HEK293 (cell line): ENCODE data around the gene PKNOX2.
"Not testable (repeated sequence)": the region's sequence is repeated elsewhere in the genome, so short reads cannot be mapped to it uniquely, and the experiment has no call there.

Experiments
- CTCF ChIA-PET: fragments of 350-600 bp; formaldehyde crosslinking; extraction: SDS; loops from one replicate; lab custom pipeline; 2021; ENCODE audit warnings: antibody characterized with exemption; lab: Yijun Ruan, JAX
- POLR2A ChIA-PET: fragments of 300-600 bp; formaldehyde crosslinking; extraction: SDS; loops from one replicate; lab custom pipeline; 2020; ENCODE audit warnings: antibody characterized with exemption, inconsistent platforms; lab: Yijun Ruan, JAX
- H3K27ac ChIP-seq: fragments of 200-500 bp; sonication (Bioruptor generic); 2 replicates; pipeline ENCODE4 v1.5.1; 2014; ENCODE audit warnings: low read depth, low read length, control low read depth, inconsistent platforms; ENCODE audit errors: extremely low read depth
- H3K36me3 ChIP-seq, 2 experiments: fragments of 200-500 bp in 1 of 2; sonication (Bioruptor generic) in 1 of 2; 1 replicate in 1 of 2; 2 replicates in 1 of 2; pipeline ENCODE4 v1.5.1; 2014 to 2017; ENCODE audit warnings: inconsistent platforms in 2 of 2, low read length in 2 of 2; ENCODE audit not compliant: control insufficient read depth in 2 of 2, insufficient read depth in 1 of 2
- H3K4me1 ChIP-seq: fragments of 200-500 bp; sonication (Bioruptor generic); 2 replicates; pipeline ENCODE4 v1.5.1; 2014; ENCODE audit warnings: mild to moderate bottlenecking, low read length, inconsistent platforms; ENCODE audit not compliant: control insufficient read depth, insufficient read depth
- H3K4me3 ChIP-seq: 2 replicates; pipeline ENCODE4 v1.5.1; 2011; ENCODE audit warnings: low read depth, mild to moderate bottlenecking, control low read depth, low read length, moderate library complexity
- H3K9me3 ChIP-seq: fragments of 200-500 bp; sonication (Bioruptor generic); 2 replicates; pipeline ENCODE4 v1.5.1; 2014; ENCODE audit warnings: low read depth, low read length, inconsistent platforms; ENCODE audit not compliant: control insufficient read depth, insufficient read depth
- ATF2 ChIP-seq: fragments of 450-650 bp; formaldehyde crosslinking; IDR thresholded peaks from 2 replicates; pipeline ENCODE4 v1.5.1; 2016; ENCODE audit warnings: missing biosample characterization, missing genetic modification characterization, low read depth
- BCL6B ChIP-seq: fragments of 450-650 bp; formaldehyde crosslinking; IDR thresholded peaks from 2 replicates; pipeline ENCODE4 v1.5.1; 2017; ENCODE audit warnings: missing biosample characterization, missing genetic modification characterization
- RBAK ChIP-seq: fragments of 450-650 bp; formaldehyde crosslinking; IDR thresholded peaks from 2 replicates; pipeline ENCODE4 v1.5.1; 2016; ENCODE audit warnings: missing biosample characterization, missing genetic modification characterization
- ZBTB6 ChIP-seq: fragments of 450-650 bp; formaldehyde crosslinking; IDR thresholded peaks from 2 replicates; pipeline ENCODE4 v1.5.1; 2017; ENCODE audit warnings: missing biosample characterization, missing genetic modification characterization
- ZNF146 ChIP-seq: fragments of 450-650 bp; formaldehyde crosslinking; IDR thresholded peaks from 2 replicates; pipeline ENCODE4 v1.5.1; 2016; ENCODE audit warnings: missing biosample characterization, missing genetic modification characterization
- ZNF221 ChIP-seq: fragments of 450-650 bp; formaldehyde crosslinking; IDR thresholded peaks from 2 replicates; pipeline ENCODE4 v1.5.1; 2017; ENCODE audit warnings: missing biosample characterization, missing genetic modification characterization, borderline replicate concordance
- ZNF239 ChIP-seq: fragments of 450-650 bp; formaldehyde crosslinking; IDR thresholded peaks from 2 replicates; pipeline ENCODE4 v1.5.1; 2016; ENCODE audit warnings: missing biosample characterization, missing genetic modification characterization
- ZNF292 ChIP-seq: fragments of 450-650 bp; formaldehyde crosslinking; IDR thresholded peaks from 2 replicates; pipeline ENCODE4 v1.5.1; 2016; ENCODE audit warnings: low read depth, missing biosample characterization, missing genetic modification characterization, borderline replicate concordance
- ZNF335 ChIP-seq: fragments of 450-650 bp; formaldehyde crosslinking; conservative IDR thresholded peaks from 2 replicates; pipeline ENCODE4 v1.5.1; 2016; ENCODE audit warnings: missing biosample characterization, missing genetic modification characterization
- ZNF549 ChIP-seq: fragments of 450-650 bp; IDR thresholded peaks from 2 replicates; pipeline ENCODE4 v1.5.1; 2018; ENCODE audit warnings: missing biosample characterization, missing genetic modification characterization, mild to moderate bottlenecking, inconsistent platforms, moderate library complexity
- ZNF580 ChIP-seq: fragments of 450-650 bp; formaldehyde crosslinking; IDR thresholded peaks from 2 replicates; pipeline ENCODE4 v1.5.1; 2016; ENCODE audit warnings: missing biosample characterization, missing genetic modification characterization
- ZNF626 ChIP-seq: fragments of 450-650 bp; sonication (Bioruptor Pico); formaldehyde crosslinking; IDR thresholded peaks from 2 replicates; pipeline ENCODE4 v1.5.1; 2018; ENCODE audit warnings: missing biosample characterization, missing genetic modification characterization, inconsistent platforms
- ZNF664 ChIP-seq: fragments of 450-650 bp; formaldehyde crosslinking; IDR thresholded peaks from 2 replicates; pipeline ENCODE4 v1.5.1; 2016; ENCODE audit warnings: missing biosample characterization, missing genetic modification characterization
- ZSCAN4 ChIP-seq: fragments of 450-650 bp; formaldehyde crosslinking; IDR thresholded peaks from 2 replicates; pipeline ENCODE4 v1.5.1; 2017; ENCODE audit warnings: missing biosample characterization, missing genetic modification characterization
- TF ChIP-seq, protein P1 (sequence below): fragments of 450-650 bp; formaldehyde crosslinking; conservative IDR thresholded peaks from 2 replicates; pipeline ENCODE4 v1.5.1; 2016; ENCODE audit warnings: low read depth, missing biosample characterization, missing genetic modification characterization
- TF ChIP-seq, protein P2 (sequence below): fragments of 450-650 bp; formaldehyde crosslinking; IDR thresholded peaks from 2 replicates; pipeline ENCODE4 v1.5.1; 2016; ENCODE audit warnings: missing biosample characterization, missing genetic modification characterization

PKNOX2 gene

DNA sequence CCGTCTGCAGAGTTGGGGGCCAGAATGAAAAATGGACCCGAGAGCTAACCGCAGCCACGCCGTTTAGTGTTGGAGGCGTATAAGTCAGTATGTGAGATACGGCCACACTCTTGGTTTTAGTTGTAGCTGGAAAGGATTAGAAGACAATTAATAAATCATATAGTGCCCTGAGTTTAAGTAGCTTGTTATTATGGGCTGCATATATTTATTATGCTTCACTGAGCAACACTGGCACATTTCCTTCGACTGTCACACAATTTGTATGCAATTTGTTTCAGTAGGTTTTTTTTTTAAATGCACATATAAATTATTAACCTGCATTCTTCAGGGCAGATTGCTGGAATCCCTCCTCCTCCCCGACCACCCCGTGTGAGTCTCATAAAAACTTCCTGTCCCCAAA is 56.9 kb downstream of the PKNOX2 start:
- POLR2A ChIA-PET, result no interaction called here
- CTCF ChIA-PET, result no interaction called here
- Histone ChIP-seq H3K4me3 (no peak overlapping the region), H3K4me1 (no peaks in the 10 kb centered on the region), H3K36me3 (no peaks in the 10 kb centered on the region), H3K27ac (no peak overlapping the region), H3K9me3 (no peaks in the 10 kb centered on the region)
- TF ChIP-seq RBAK (tag by site-specific recombination) (no peak), ZNF221 (no peak), ZNF146 (no peak), ZNF580 (no peak), ZNF292 (no peak), ZNF549 (tag by site-specific recombination) (no peak)
- TF ChIP-seq, protein P1, sequence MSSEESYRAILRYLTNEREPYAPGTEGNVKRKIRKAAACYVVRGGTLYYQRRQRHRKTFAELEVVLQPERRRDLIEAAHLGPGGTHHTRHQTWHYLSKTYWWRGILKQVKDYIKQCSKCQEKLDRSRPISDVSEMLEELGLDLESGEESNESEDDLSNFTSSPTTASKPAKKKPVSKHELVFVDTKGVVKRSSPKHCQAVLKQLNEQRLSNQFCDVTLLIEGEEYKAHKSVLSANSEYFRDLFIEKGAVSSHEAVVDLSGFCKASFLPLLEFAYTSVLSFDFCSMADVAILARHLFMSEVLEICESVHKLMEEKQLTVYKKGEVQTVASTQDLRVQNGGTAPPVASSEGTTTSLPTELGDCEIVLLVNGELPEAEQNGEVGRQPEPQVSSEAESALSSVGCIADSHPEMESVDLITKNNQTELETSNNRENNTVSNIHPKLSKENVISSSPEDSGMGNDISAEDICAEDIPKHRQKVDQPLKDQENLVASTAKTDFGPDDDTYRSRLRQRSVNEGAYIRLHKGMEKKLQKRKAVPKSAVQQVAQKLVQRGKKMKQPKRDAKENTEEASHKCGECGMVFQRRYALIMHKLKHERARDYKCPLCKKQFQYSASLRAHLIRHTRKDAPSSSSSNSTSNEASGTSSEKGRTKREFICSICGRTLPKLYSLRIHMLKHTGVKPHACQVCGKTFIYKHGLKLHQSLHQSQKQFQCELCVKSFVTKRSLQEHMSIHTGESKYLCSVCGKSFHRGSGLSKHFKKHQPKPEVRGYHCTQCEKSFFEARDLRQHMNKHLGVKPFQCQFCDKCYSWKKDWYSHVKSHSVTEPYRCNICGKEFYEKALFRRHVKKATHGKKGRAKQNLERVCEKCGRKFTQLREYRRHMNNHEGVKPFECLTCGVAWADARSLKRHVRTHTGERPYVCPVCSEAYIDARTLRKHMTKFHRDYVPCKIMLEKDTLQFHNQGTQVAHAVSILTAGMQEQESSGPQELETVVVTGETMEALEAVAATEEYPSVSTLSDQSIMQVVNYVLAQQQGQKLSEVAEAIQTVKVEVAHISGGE (tag by site-specific recombination), result no peak
- TF ChIP-seq, protein P2, sequence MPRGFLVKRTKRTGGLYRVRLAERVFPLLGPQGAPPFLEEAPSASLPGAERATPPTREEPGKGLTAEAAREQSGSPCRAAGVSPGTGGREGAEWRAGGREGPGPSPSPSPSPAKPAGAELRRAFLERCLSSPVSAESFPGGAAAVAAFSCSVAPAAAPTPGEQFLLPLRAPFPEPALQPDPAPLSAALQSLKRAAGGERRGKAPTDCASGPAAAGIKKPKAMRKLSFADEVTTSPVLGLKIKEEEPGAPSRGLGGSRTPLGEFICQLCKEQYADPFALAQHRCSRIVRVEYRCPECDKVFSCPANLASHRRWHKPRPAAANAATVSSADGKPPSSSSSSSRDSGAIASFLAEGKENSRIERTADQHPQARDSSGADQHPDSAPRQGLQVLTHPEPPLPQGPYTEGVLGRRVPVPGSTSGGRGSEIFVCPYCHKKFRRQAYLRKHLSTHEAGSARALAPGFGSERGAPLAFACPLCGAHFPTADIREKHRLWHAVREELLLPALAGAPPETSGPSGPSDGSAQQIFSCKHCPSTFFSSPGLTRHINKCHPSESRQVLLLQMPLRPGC (tag by site-specific recombination), result no peak

DNA sequence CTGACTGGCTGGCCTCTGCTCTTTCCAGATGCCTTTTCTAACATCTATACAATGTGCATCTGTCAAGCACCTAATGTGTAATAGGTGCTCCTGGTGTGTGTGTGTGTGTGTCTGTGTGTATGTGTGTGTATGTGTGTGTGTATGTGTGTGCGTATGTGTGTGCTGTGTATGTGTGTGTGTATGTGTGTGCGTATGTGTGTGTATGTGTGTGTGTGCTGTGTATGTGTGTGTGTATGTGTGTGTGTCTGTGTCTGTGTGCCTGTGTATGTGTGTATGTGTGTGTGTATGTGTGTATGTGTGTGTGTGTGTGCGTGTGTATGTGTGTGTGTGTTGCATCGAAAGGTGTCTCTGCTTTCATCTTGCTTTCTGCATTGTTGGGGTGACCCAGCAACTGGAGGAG is 57.9 kb downstream of the PKNOX2 start:
- ChIA-PET POLR2A (no interaction called here), CTCF (interaction anchor here (0.6 kb wide), 1 partner anchor 12 kb away, joined by 3 read pairs; no protein-coding TSS in a partner anchor)
- H3K4me1 ChIP-seq, result no peaks in the 10 kb centered on the region
- no peak overlapping the region for H3K4me3 ChIP-seq
- H3K9me3 ChIP-seq, result no peaks in the 10 kb centered on the region
- TF ChIP-seq ZSCAN4 (tag by site-specific recombination), result peak; percentile 100
- TF ChIP-seq ZNF664 (tag by site-specific recombination), result no peak
- TF ChIP-seq ZNF239, result peak; percentile 78; the same call in 1 of the 2 replicates
- H3K27ac ChIP-seq, result no peak overlapping the region
- no peaks in the 10 kb centered on the region for H3K36me3 ChIP-seq

DNA sequence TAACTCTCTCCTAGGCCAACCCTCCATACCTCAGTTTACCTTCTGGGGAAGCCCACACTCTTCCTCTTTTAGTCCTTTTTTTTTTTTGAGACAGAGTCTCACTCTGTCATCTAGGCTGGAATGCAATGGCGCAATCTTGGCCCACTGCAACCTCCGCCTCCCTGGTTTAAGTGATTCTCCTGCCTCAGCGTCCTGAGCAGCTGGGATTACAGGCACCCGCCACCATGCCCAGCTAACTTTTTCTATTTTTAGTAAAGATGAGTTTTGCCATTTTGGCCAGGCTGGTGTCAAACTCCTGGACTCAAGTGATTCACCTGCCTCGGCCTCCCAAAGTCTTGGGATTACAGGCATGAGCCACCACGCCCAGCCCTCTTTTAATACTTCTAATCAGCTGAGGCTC is 58.6 kb downstream of the PKNOX2 start:
- H3K27ac ChIP-seq, H3K4me3 ChIP-seq, H3K4me1 ChIP-seq, POLR2A ChIA-PET, H3K36me3 ChIP-seq, H3K9me3 ChIP-seq: not testable (repeated sequence)
- CTCF ChIA-PET, result interaction anchor here (0.8 to 1.4 kb wide), 3 partner anchors 81 to 132 kb away, joined by 3 to 5 read pairs (median 3); no protein-coding TSS in a partner anchor

DNA sequence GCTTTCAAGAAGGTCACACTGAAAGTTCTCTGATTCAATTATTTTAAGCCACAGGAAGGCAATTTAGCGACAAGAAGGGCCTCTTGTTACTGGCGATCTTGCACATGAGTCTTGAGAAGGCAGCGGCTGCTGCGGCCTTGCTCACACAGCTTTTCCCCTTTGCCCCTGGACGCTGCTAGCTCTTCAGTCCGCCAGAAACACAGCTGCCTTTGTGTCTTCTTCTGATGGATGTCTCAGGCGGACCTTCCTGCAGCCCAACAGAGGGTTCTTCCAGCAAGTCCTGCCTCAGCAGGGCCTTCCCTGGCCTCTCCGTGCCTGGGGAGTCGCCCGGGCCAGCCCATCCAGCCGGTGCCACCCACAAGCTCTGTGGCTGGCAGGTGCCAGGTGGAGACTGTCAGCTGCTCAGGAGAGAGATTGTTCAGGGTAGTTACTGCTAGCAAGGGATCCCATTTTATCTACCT is 59.4 kb downstream of the PKNOX2 start:
- TF ChIP-seq BCL6B (no peak), ZBTB6 (tag by site-specific recombination) (no peak), ZNF335 (no peak), ZNF626 (tag by site-specific recombination) (no peak), ATF2 (tag by site-specific recombination) (no peak)
- H3K9me3 ChIP-seq, result no peaks in the 10 kb centered on the region
- H3K4me1 ChIP-seq, result no peaks in the 10 kb centered on the region
- ChIA-PET CTCF (interaction anchor here (0.6 to 1.9 kb wide), 8 partner anchors 14 to 386 kb away, joined by 3 to 6 read pairs (median 3); no protein-coding TSS in a partner anchor), POLR2A (no interaction called here)
- no peaks in the 10 kb centered on the region for H3K36me3 ChIP-seq
- no peak overlapping the region for H3K27ac ChIP-seq
- H3K4me3 ChIP-seq, result no peak overlapping the region
